Adipocyte (in vitro differentiated cells): Measurements from ENCODE around the gene TMEM63B.
A peak's percentile ranks its signal among the peaks of the same experiment; 100 is the strongest.
"Not testable (repeated sequence)": the region's sequence is repeated elsewhere in the genome, so short reads cannot be mapped to it uniquely, and the experiment has no call there.

Source experiments
- DNase-seq: peaks from one replicate; pipeline ENCODE4 v3.0.0-alpha.2; 2015; ENCODE audit warnings: low read depth
- H3K27me3 ChIP-seq: replicated peaks from 2 replicates; pipeline ENCODE4 v1.7.0; 2013; ENCODE audit warnings: mild to moderate bottlenecking, low read length, moderate library complexity; ENCODE audit not compliant: control insufficient read depth, insufficient read depth
- H3K36me3 ChIP-seq: 2 replicates; pipeline ENCODE4 v1.7.0; 2013; ENCODE audit warnings: low read length, mild to moderate bottlenecking, moderate library complexity; ENCODE audit not compliant: control insufficient read depth, insufficient read depth, severe bottlenecking
- H3K4me1 ChIP-seq: 2 replicates; pipeline ENCODE4 v1.7.0; 2013; ENCODE audit warnings: mild to moderate bottlenecking, low read length, moderate library complexity; ENCODE audit not compliant: control insufficient read depth, insufficient read depth
- H3K4me3 ChIP-seq: 2 replicates; pipeline ENCODE4 v1.7.0; 2013; ENCODE audit warnings: mild to moderate bottlenecking, low read length, moderate library complexity
- H3K9ac ChIP-seq: 2 replicates; pipeline ENCODE4 v1.7.0; 2013; ENCODE audit warnings: mild to moderate bottlenecking, low read length, moderate library complexity
- H3K9me3 ChIP-seq: 2 replicates; pipeline ENCODE4 v1.7.0; 2013; ENCODE audit warnings: mild to moderate bottlenecking, low read length, moderate library complexity; ENCODE audit not compliant: control insufficient read depth

TMEM63B gene

GRCh38 chr6:44190715-44191114 is 63.4 kb downstream of the TMEM63B start:
- Histone ChIP-seq H3K36me3 (no peaks in the 10 kb centered on the region), H3K9me3 (no peaks in the 10 kb centered on the region), H3K4me3 (no peak overlapping the region), H3K9ac (no peak overlapping the region), H3K4me1 (no peaks in the 10 kb centered on the region), H3K27me3 (peaks cover 9% of the 10 kb centered on the region)
- no peak for DNase-seq

- no peaks in the 10 kb centered on the region for H3K9me3 ChIP-seq
- DNase-seq: no peak
- H3K9ac ChIP-seq: no peak overlapping the region
- H3K27me3 ChIP-seq: peaks cover 3% of the 10 kb centered on the region
- H3K4me3 ChIP-seq: no peak overlapping the region
- no peaks in the 10 kb centered on the region for H3K36me3 ChIP-seq
- H3K4me1 ChIP-seq: no peaks in the 10 kb centered on the region
These were observed 65.2 kb downstream of the TMEM63B start for GRCh38 chr6:44192428-44193041.

- Histone ChIP-seq H3K36me3 (no peaks in the 10 kb centered on the region), H3K9me3 (no peaks in the 10 kb centered on the region), H3K9ac (no peak overlapping the region), H3K4me3 (no peak overlapping the region), H3K27me3 (peaks cover 3% of the 10 kb centered on the region), H3K4me1 (no peaks in the 10 kb centered on the region)
- no peak for DNase-seq
These were observed 66.1 kb downstream of the TMEM63B start for GRCh38 chr6:44193307-44193910.

- Histone ChIP-seq H3K9ac (no peak overlapping the region), H3K4me1 (no peaks in the 10 kb centered on the region), H3K36me3 (no peaks in the 10 kb centered on the region), H3K27me3 (peaks cover under 1% of the 10 kb centered on the region), H3K9me3 (no peaks in the 10 kb centered on the region), H3K4me3 (no peak overlapping the region)
- no peak for DNase-seq
These were observed 67.0 kb downstream of the TMEM63B start for GRCh38 chr6:44194326-44194725.

- not testable (repeated sequence) for H3K9me3 ChIP-seq, H3K27me3 ChIP-seq, H3K9ac ChIP-seq, H3K4me3 ChIP-seq, DNase-seq, H3K4me1 ChIP-seq, H3K36me3 ChIP-seq
These were observed 69.0 kb downstream of the TMEM63B start for GRCh38 chr6:44196351-44196750.

- Histone ChIP-seq H3K27me3 (no peaks in the 10 kb centered on the region), H3K9me3 (no peaks in the 10 kb centered on the region), H3K36me3 (no peaks in the 10 kb centered on the region), H3K9ac (no peak overlapping the region), H3K4me3 (no peak overlapping the region), H3K4me1 (peaks cover 26% of the 10 kb centered on the region)
- no peak for DNase-seq
These were observed 71.3 kb downstream of the TMEM63B start for GRCh38 chr6:44198684-44199083.

GRCh38 chr6:44199883-44200282 is 72.5 kb downstream of the TMEM63B start:
- Histone ChIP-seq H3K27me3 (no peaks in the 10 kb centered on the region), H3K9me3 (no peaks in the 10 kb centered on the region), H3K36me3 (no peaks in the 10 kb centered on the region), H3K4me1 (peaks cover 26% of the 10 kb centered on the region), H3K4me3 (no peak overlapping the region), H3K9ac (no peak overlapping the region)
- no peak for DNase-seq

GRCh38 chr6:44201200-44201599 is 73.8 kb downstream of the TMEM63B start:
- Histone ChIP-seq H3K9me3 (no peaks in the 10 kb centered on the region), H3K27me3 (no peaks in the 10 kb centered on the region), H3K36me3 (no peaks in the 10 kb centered on the region), H3K9ac (peak overlapping the region; percentile 53), H3K4me1 (peaks cover 26% of the 10 kb centered on the region), H3K4me3 (peak overlapping the region; percentile 19)
- DNase-seq: no peak

- no peaks in the 10 kb centered on the region for H3K27me3 ChIP-seq
- DNase-seq: no peak
- H3K36me3 ChIP-seq: no peaks in the 10 kb centered on the region
- H3K9me3 ChIP-seq: no peaks in the 10 kb centered on the region
- H3K4me3 ChIP-seq: peak overlapping the region; percentile 19
- H3K4me1 ChIP-seq: peaks cover 26% of the 10 kb centered on the region
- H3K9ac ChIP-seq: peak overlapping the region; percentile 53
These were observed 74.4 kb downstream of the TMEM63B start for GRCh38 chr6:44201638-44202303.

- H3K27me3 ChIP-seq: no peaks in the 10 kb centered on the region
These were observed 75.1 kb downstream of the TMEM63B start for GRCh38 chr6:44202332-44202971.

GRCh38 chr6:44202972-44203750 is 75.8 kb downstream of the TMEM63B start:
- Histone ChIP-seq H3K9me3 (no peaks in the 10 kb centered on the region), H3K36me3 (no peaks in the 10 kb centered on the region), H3K4me3 (no peak overlapping the region), H3K4me1 (peaks cover 26% of the 10 kb centered on the region), H3K9ac (peak overlapping the region; percentile 65), H3K27me3 (no peaks in the 10 kb centered on the region)
- DNase-seq: no peak

More at GRCh38 chr6:44202332-44202971, 75.1 kb downstream of the TMEM63B start:
- Histone ChIP-seq H3K4me3 (no peak overlapping the region), H3K36me3 (no peaks in the 10 kb centered on the region), H3K9me3 (no peaks in the 10 kb centered on the region), H3K4me1 (peaks cover 26% of the 10 kb centered on the region), H3K9ac (peak overlapping the region; percentile 65)
- DNase-seq: no peak
